HCEC 1CT (cell line): ENCODE data around the gene AIMP1.
A peak's percentile ranks its signal among the peaks of the same experiment; 100 is the strongest.
"Not testable (repeated sequence)": the region's sequence is repeated elsewhere in the genome, so short reads cannot be mapped to it uniquely, and the experiment has no call there.

Experiments
- DNase-seq: peaks from one replicate; pipeline ENCODE4 v3.0.0-alpha.2; 2017

Gene AIMP1

GRCh38 chr4:106353786-106354185, 37.4 kb downstream of the AIMP1 start:
- DNase-seq = no peak

GRCh38 chr4:106355193-106355592, 38.8 kb downstream of the AIMP1 start:
- no peak for DNase-seq

GRCh38 chr4:106358899-106359298, 42.5 kb downstream of the AIMP1 start:
- DNase-seq = peak; percentile 78

- no peak for DNase-seq
These were observed 45.9 kb downstream of the AIMP1 start for GRCh38 chr4:106362086-106362825.

- no peak for DNase-seq
These were observed 47.9 kb downstream of the AIMP1 start for GRCh38 chr4:106364282-106364681.

- DNase-seq = peak; percentile 87
These were observed 49.3 kb downstream of the AIMP1 start for GRCh38 chr4:106365613-106366012.

- peak; percentile 45 for DNase-seq
These were observed 49.7 kb downstream of the AIMP1 start for GRCh38 chr4:106366026-106366425.

- DNase-seq = no peak
These were observed 50.7 kb downstream of the AIMP1 start for GRCh38 chr4:106367072-106367471.

GRCh38 chr4:106368678-106369077, 52.3 kb downstream of the AIMP1 start, which contains the start of gene GIMD1:
Gene GIMD1, minus strand, starts transcription at chr4:106368778. Its CDS starts 1,343 bp downstream, at chr4:106367435.
- no peak for DNase-seq

- DNase-seq = peak; percentile 71
These were observed 53.2 kb downstream of the AIMP1 start for GRCh38 chr4:106369456-106370060.

- DNase-seq = no peak
These were observed 53.9 kb downstream of the AIMP1 start for GRCh38 chr4:106370214-106370613.

- no peak for DNase-seq
These were observed 54.8 kb downstream of the AIMP1 start for GRCh38 chr4:106371161-106371560.

GRCh38 chr4:106373026-106373425, 56.7 kb downstream of the AIMP1 start:
- no peak for DNase-seq

GRCh38 chr4:106380179-106380578, 63.8 kb downstream of the AIMP1 start:
- no peak for DNase-seq

GRCh38 chr4:106384878-106385277, 68.5 kb downstream of the AIMP1 start:
- DNase-seq = no peak

- no peak for DNase-seq
These were observed 69.6 kb downstream of the AIMP1 start for GRCh38 chr4:106385853-106386393.

GRCh38 chr4:106395582-106395981, 79.2 kb downstream of the AIMP1 start:
- no peak for DNase-seq

GRCh38 chr4:106398898-106399297, 82.5 kb downstream of the AIMP1 start:
- DNase-seq = not testable (repeated sequence)
